ENCODE results near the gene CCDC85B. TPM values are rescaled to one million over a fixed set of nuclear protein-coding genes. Genes with fewer than 3 reads are reported as not detected.

The CCDC85B gene
- total RNA-seq, 1 experiment from 2014 or later: 20.8 TPM

DNA sequence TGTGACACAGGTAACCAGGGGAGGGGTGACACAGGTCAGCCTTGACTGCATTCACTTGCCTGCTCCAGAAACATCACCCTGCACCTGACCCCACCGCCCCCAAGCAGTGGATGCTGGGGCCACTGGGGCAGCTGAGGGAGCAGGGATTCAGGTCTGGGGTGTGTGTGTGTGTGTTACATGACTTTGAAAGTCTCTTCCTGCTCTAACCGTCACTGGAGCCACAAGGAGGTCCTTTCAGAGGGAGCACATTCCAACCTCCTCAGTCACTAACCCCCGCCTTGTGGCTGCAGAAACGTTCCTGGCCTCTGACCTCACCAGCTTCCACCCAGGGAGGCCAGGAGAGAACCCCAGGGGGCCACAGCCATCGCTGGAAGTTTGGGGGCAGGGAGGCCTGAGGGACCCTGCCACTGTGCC, 12.6 kb downstream of the CCDC85B start:
- TF ChIP-seq, protein P1, sequence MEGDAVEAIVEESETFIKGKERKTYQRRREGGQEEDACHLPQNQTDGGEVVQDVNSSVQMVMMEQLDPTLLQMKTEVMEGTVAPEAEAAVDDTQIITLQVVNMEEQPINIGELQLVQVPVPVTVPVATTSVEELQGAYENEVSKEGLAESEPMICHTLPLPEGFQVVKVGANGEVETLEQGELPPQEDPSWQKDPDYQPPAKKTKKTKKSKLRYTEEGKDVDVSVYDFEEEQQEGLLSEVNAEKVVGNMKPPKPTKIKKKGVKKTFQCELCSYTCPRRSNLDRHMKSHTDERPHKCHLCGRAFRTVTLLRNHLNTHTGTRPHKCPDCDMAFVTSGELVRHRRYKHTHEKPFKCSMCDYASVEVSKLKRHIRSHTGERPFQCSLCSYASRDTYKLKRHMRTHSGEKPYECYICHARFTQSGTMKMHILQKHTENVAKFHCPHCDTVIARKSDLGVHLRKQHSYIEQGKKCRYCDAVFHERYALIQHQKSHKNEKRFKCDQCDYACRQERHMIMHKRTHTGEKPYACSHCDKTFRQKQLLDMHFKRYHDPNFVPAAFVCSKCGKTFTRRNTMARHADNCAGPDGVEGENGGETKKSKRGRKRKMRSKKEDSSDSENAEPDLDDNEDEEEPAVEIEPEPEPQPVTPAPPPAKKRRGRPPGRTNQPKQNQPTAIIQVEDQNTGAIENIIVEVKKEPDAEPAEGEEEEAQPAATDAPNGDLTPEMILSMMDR (IDR thresholded peaks at IDR 0.05; ENCODE audit: unreplicated experiment): no peak
- intact Hi-C loops (cut with micrococcal nuclease): no loop called here
- H3K4me3 Mint-ChIP-seq (ENCODE audit: unreplicated experiment): no peak overlapping the region
- no TSS peak for BruUV-seq (replicated peaks)
- H3K9me3 Mint-ChIP-seq (ENCODE audit: unreplicated experiment): no peaks in the 10 kb centered on the region
- peaks cover 38% of the 10 kb centered on the region for H3K4me1 Mint-ChIP-seq (ENCODE audit: insufficient read depth, unreplicated experiment)
- ChIA-PET POLR2A (interaction anchor here (0.6 to 5.4 kb wide), 3 partner anchors 10 to 190 kb away, joined by 3 to 122 read pairs (median 4); no protein-coding TSS in a partner anchor), CTCF (interaction anchor here (0.6 to 1.7 kb wide), 4 partner anchors 14 to 119 kb away, joined by 3 read pairs; no protein-coding TSS in a partner anchor)
- no peaks in the 10 kb centered on the region for H3K36me3 Mint-ChIP-seq (ENCODE audit: insufficient read depth, unreplicated experiment)
- peak; percentile 59 for DNase-seq (ENCODE audit: unreplicated experiment)
- H3K27ac Mint-ChIP-seq (ENCODE audit: low read depth, unreplicated experiment): peak overlapping the region; percentile 51
- no peaks in the 10 kb centered on the region for H3K27me3 Mint-ChIP-seq (ENCODE audit: insufficient read depth, unreplicated experiment)

DNA sequence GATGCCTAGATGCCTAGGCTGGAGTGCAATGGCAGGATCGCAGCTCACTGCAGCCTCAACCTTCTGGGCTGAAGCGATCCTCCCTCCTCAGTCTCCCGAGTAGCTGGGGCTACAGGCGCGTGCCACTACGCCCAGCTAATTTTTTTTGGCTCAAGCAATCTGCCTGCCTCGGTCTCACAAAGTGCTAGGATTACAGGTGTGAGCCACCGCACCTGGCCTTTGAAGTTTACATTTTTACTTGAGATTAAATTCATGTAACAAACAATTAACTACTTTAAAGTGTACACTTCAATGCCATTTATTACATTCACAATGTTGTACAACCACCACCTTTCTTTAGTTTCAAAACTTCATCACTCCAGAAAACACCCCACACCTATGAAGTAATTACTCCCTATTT, 13.2 kb downstream of the CCDC85B start:
- DNase-seq (ENCODE audit: unreplicated experiment): no peak
- ChIA-PET CTCF (interaction anchor here (0.6 to 0.7 kb wide), 3 partner anchors 15 to 47 kb away, joined by 3 read pairs; no protein-coding TSS in a partner anchor), POLR2A (interaction anchor here (1.2 kb wide), 1 partner anchor 12 kb away, joined by 3 read pairs; no protein-coding TSS in a partner anchor)
- BruUV-seq (replicated peaks): no TSS peak
- intact Hi-C loops (cut with micrococcal nuclease): no loop called here
- TF ChIP-seq, protein P1 (IDR thresholded peaks at IDR 0.05; ENCODE audit: unreplicated experiment): no peak
- H3K27me3 Mint-ChIP-seq (ENCODE audit: insufficient read depth, unreplicated experiment): no peaks in the 10 kb centered on the region
- H3K4me1 Mint-ChIP-seq (ENCODE audit: insufficient read depth, unreplicated experiment): peaks cover 38% of the 10 kb centered on the region
- H3K36me3 Mint-ChIP-seq (ENCODE audit: insufficient read depth, unreplicated experiment): no peaks in the 10 kb centered on the region
- no peaks in the 10 kb centered on the region for H3K9me3 Mint-ChIP-seq (ENCODE audit: unreplicated experiment)
- H3K27ac Mint-ChIP-seq (ENCODE audit: low read depth, unreplicated experiment): peak overlapping the region; percentile 21
- no peak overlapping the region for H3K4me3 Mint-ChIP-seq (ENCODE audit: unreplicated experiment)

DNA sequence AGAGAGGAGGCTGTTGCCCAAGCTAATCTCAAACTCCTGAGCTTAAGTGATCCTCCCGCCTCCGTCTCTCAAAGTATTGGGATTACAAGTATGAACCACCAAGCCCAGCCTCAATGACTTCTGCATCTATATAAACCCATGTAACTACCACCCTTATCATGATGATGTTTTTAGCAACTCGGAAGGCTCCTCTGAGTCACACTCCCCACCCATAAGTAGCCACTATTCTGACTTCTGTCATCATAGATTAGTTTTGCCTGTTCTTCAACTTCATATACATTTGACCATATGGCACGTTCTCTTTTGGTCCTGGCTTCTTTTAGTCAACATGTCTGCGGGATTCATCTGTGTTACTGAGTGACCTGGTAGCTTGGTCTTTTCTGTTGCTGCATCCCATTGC, 16.1 kb downstream of the CCDC85B start:
- no TSS peak for BruUV-seq (replicated peaks)
- ChIA-PET CTCF (interaction anchor here (1.1 kb wide), 1 partner anchor 22 kb away, joined by 3 read pairs; no protein-coding TSS in a partner anchor), POLR2A (interaction anchor here (1.1 to 2.0 kb wide), 4 partner anchors 9 to 17 kb away, joined by 5 to 7 read pairs (median 6); partner anchors contain the start of genes C11orf68 and CCDC85B)
- intact Hi-C loops (cut with micrococcal nuclease): no loop called here
- no peak for DNase-seq (ENCODE audit: unreplicated experiment)
- Mint-ChIP-seq H3K27ac (ENCODE audit: low read depth, unreplicated experiment) (no peak overlapping the region), H3K4me1 (ENCODE audit: insufficient read depth, unreplicated experiment) (peaks cover 36% of the 10 kb centered on the region), H3K9me3 (ENCODE audit: unreplicated experiment) (no peaks in the 10 kb centered on the region), H3K27me3 (ENCODE audit: insufficient read depth, unreplicated experiment) (no peaks in the 10 kb centered on the region), H3K36me3 (ENCODE audit: insufficient read depth, unreplicated experiment) (no peaks in the 10 kb centered on the region), H3K4me3 (ENCODE audit: unreplicated experiment) (no peak overlapping the region)
- TF ChIP-seq, protein P1 (IDR thresholded peaks at IDR 0.05; ENCODE audit: unreplicated experiment): no peak

DNA sequence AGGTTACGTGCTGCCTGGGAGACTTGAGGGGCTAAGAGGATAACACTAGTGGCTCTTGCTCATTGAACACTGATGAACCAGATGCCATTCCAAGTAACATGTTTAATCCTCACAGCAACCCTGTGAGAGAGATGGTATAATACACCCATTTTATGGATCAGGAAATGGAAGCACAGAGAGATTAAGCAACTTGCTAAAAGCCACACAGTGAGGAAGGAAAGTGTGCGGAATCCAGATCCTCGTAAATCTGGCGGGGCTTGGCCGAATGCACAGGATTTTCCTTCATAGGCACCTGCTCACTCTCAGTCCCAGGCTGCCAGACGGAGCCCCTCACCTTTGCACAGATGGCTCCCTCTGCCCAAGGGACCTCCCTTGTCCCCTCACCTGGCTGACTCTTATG, 17.4 kb downstream of the CCDC85B start:
- CTCF ChIA-PET: no interaction called here
- POLR2A ChIA-PET: interaction anchor here (0.6 kb wide), 1 partner anchor 408 kb away, joined by 3 read pairs; no protein-coding TSS in a partner anchor
- Mint-ChIP-seq H3K9me3 (ENCODE audit: unreplicated experiment) (no peaks in the 10 kb centered on the region), H3K4me3 (ENCODE audit: unreplicated experiment) (no peak overlapping the region), H3K27ac (ENCODE audit: low read depth, unreplicated experiment) (no peak overlapping the region), H3K36me3 (ENCODE audit: insufficient read depth, unreplicated experiment) (no peaks in the 10 kb centered on the region), H3K4me1 (ENCODE audit: insufficient read depth, unreplicated experiment) (peaks cover 26% of the 10 kb centered on the region), H3K27me3 (ENCODE audit: insufficient read depth, unreplicated experiment) (no peaks in the 10 kb centered on the region)
- TF ChIP-seq, protein P1 (IDR thresholded peaks at IDR 0.05; ENCODE audit: unreplicated experiment): no peak
- intact Hi-C loops (cut with micrococcal nuclease): no loop called here
- DNase-seq (ENCODE audit: unreplicated experiment): no peak
- BruUV-seq (replicated peaks): no TSS peak

All from MCF 10A (cell line).